Heart left ventricle (tissue), 16 donors: ENCODE measurements around the gene ITGB6. TPM values are rescaled to one million over a fixed set of nuclear protein-coding genes. Genes with fewer than 3 reads are reported as not detected.

Source experiments
- ATAC-seq, 4 donors: fragments of 200-7000 bp; cut with Tn5 transposase; one replicate each; pipeline ENCODE4 v1.9.1; 2020 to 2022; ENCODE audit warnings: moderate library complexity in 4 of 4, mild to moderate bottlenecking in 3 of 4, moderate number of reproducible peaks in 1 of 4
- DNase-seq, 5 donors: peaks; one replicate each; pipeline ENCODE4 v3.0.0-alpha.2; 2020
- H3K27ac ChIP-seq, 12 donors: fragments of 200-600 bp; sonication (generic) in 4 of 12; one replicate each; pipeline versions ENCODE4 v1.5.0 to v1.8.0; 2016 to 2022; ENCODE audit warnings: mild to moderate bottlenecking in 2 of 12
- H3K27me3 ChIP-seq, 9 donors: fragments of 200-600 bp; sonication (generic) in 2 of 9; one replicate each; pipeline versions ENCODE4 v1.5.1 to v1.8.0; 2016 to 2022; ENCODE audit warnings: mild to moderate bottlenecking in 3 of 9
- H3K36me3 ChIP-seq, 9 donors: fragments of 200-600 bp; sonication (generic) in 2 of 9; one replicate each; pipeline versions ENCODE4 v1.5.0 to v1.8.0; 2018 to 2022; ENCODE audit warnings: mild to moderate bottlenecking in 2 of 9
- H3K4me1 ChIP-seq, 12 donors: fragments of 200-600 bp; sonication (generic) in 4 of 12; one replicate each; pipeline versions ENCODE4 v1.5.0 to v1.8.0; 2016 to 2022; ENCODE audit warnings: mild to moderate bottlenecking in 3 of 12
- H3K4me3 ChIP-seq, 12 donors: fragments of 200-600 bp; sonication (generic) in 4 of 12; one replicate each; pipeline versions ENCODE4 v1.5.0 to v1.8.0; 2017 to 2022; ENCODE audit warnings: mild to moderate bottlenecking in 9 of 12, moderate library complexity in 4 of 12
- H3K9me3 ChIP-seq, 12 donors: fragments of 200-600 bp; sonication (generic) in 4 of 12; one replicate each; pipeline versions ENCODE4 v1.5.0 to v1.8.0; 2016 to 2022; ENCODE audit warnings: mild to moderate bottlenecking in 1 of 12
- CTCF ChIP-seq, 12 donors: fragments of 200-600 bp; sonication (generic) in 4 of 12; IDR thresholded peaks; one replicate each; pipeline versions ENCODE4 v1.5.0 to v1.8.0; 2018 to 2022; ENCODE audit warnings: antibody characterized with exemption in 12 of 12, mild to moderate bottlenecking in 5 of 12
- POLR2A ChIP-seq, 2 donors: fragments of 450-650 bp; IDR thresholded peaks; one replicate each; pipeline ENCODE4 v1.6.1; 2017; ENCODE audit warnings: antibody characterized with exemption in 2 of 2, mild to moderate bottlenecking in 2 of 2, moderate library complexity in 2 of 2
- WGBS, 4 donors: extraction: QIAGEN DNeasy Blood & Tissue Kit in 2 of 4; methylation state at CpG; one replicate each; pipeline versions ENCODE4 v1.1.5 to v1.1.7; 2013 to 2018; 5-methylcytosine and 5-hydroxymethylcytosine counted together
- intact Hi-C, 10 donors: fragments of 100-400 bp; cut with DNase I; formaldehyde crosslinking; loops; one replicate each; pipeline versions ENCODE4 v1.11.1 to v1.14.2; 2022
- polyA plus RNA-seq, 2 donors: library from polyadenylated mRNA; stranded (reverse); fragments of 200-250 nt; gene quantifications; one replicate each; pipeline ENCODE4 v1.2.3, GENCODE V29; 2013
- total RNA-seq, 9 donors: library from RNA; depleted of rRNA in 2 of 9; stranded (reverse); fragments of >200 nt in 2 of 9; fragmentation: NEBNext Ultra II Directional in 3 of 9; extraction: Animal tissue kit (Norgen Biotek cat#: 25700) in 3 of 9; gene quantifications; one replicate each; pipeline versions ENCODE4 v1.1.0 to v1.2.4, GENCODE V29; 2016 to 2023
- donor health status: ischemic (EF 13 %, LVEDD 7.1; RV severe dilation, severe dysfunction).
- donor health status: healthy with polysubstance abuse.
- donor health status: DM: no; HTN: yes; CAD: no.
- donor health status: DM: no; HTN: no; CAD: no.
- donor health status: ischemic (EF 25% LVEDD 6.9; RV normal size, moderate dysfunction).
- donor health status: ischemic (EF 25% LVEDD 5.7; RV mildly dilated, moderate dysfunction).
- donor health status: healthy.
- donor health status: DM: yes; HTN: yes; CAD: no.
- donor health status: ischemic (EF 35%, LVEDD 5.7; RV mildly dilated, moderate dysfunction).
- donor health status: nonischemic (EF 11% LVEDD 7.7; RV severe dilation, severe dysfunction).
- donor health status: DM: yes; HTN: yes; CAD: no.
- donor health status: PGD.
- donor health status: ischemic (EF 29% LVEDD 5.4; RV normal size, mild dysfunction).
- donor health status: nonischemic (EF 23%, LVEDD 6.1; RV moderate dilation, normal function).

Gene ITGB6
- total and polyA plus RNA-seq, 11 donors: 0.27 to 4.2 (median 0.75) TPM

- no peaks in the 10 kb centered on the region for H3K27me3 ChIP-seq
- H3K27ac ChIP-seq: no peak overlapping the region
- ATAC-seq (no peak), DNase-seq (no peak)
- WGBS, 4 donors: 64 to 87% (median 84%) methylated on average over 5 of the region's 5 CpGs
- TF ChIP-seq CTCF (IDR thresholded peaks at IDR 0.05) (no peak), POLR2A (IDR thresholded peaks at IDR 0.05) (no peak)
- intact Hi-C loops: no loop called here
- H3K36me3 ChIP-seq: no peaks in the 10 kb centered on the region
- no peaks in the 10 kb centered on the region for H3K9me3 ChIP-seq
- H3K4me3 ChIP-seq: no peak overlapping the region
- H3K4me1 ChIP-seq: peaks cover 0 to 28% (median 18%) of the 10 kb centered on the region in 12 donors
Measured at GRCh38 chr2:160239436-160239835, 39.4 kb upstream of the ITGB6 start.

GRCh38 chr2:160238392-160238791 lies 38.3 kb upstream of the ITGB6 start:
- H3K27ac ChIP-seq: no peak overlapping the region
- H3K36me3 ChIP-seq: no peaks in the 10 kb centered on the region
- H3K4me3 ChIP-seq: no peak overlapping the region
- TF ChIP-seq POLR2A (IDR thresholded peaks at IDR 0.05) (no peak), CTCF (IDR thresholded peaks at IDR 0.05) (no peak)
- H3K4me1 ChIP-seq: peaks cover 0 to 26% (median 16%) of the 10 kb centered on the region in 12 donors
- intact Hi-C loops: no loop called here
- DNase-seq: no peak
- H3K27me3 ChIP-seq: no peaks in the 10 kb centered on the region
- ATAC-seq: no peak
- 65 to 83% (median 73%) methylated on average over 4 of the region's 4 CpGs for WGBS, 4 donors
- H3K9me3 ChIP-seq: no peaks in the 10 kb centered on the region

- ATAC-seq: no peak
- Histone ChIP-seq H3K9me3 (no peaks in the 10 kb centered on the region), H3K36me3 (no peaks in the 10 kb centered on the region), H3K27me3 (no peaks in the 10 kb centered on the region), H3K27ac (no peak overlapping the region), H3K4me3 (no peak overlapping the region), H3K4me1 (peaks cover 0 to 15% (median 0%) of the 10 kb centered on the region in 12 donors)
- 87 to 94% (median 92%) methylated on average over 3 of the region's 3 CpGs for WGBS, 4 donors
- no peak for TF ChIP-seq CTCF (IDR thresholded peaks at IDR 0.05)
- no peak for TF ChIP-seq POLR2A (IDR thresholded peaks at IDR 0.05)
- intact Hi-C loops: no loop called here
- no peak for DNase-seq
Measured at GRCh38 chr2:160232905-160233475, 32.9 kb upstream of the ITGB6 start.

GRCh38 chr2:160229591-160229990 lies 29.5 kb upstream of the ITGB6 start:
- ATAC-seq: no peak
- Histone ChIP-seq H3K4me3 (no peak overlapping the region), H3K4me1 (peaks cover 0 to 24% (median 1%) of the 10 kb centered on the region in 12 donors), H3K36me3 (no peaks in the 10 kb centered on the region), H3K27ac (peak overlapping the region in 1 of 12 donors; percentile 18), H3K27me3 (no peaks in the 10 kb centered on the region), H3K9me3 (no peaks in the 10 kb centered on the region)
- intact Hi-C loops: no loop called here
- 90 to 94% (median 92%) methylated on average over 1 of the region's 1 CpG for WGBS, 4 donors
- no peak for DNase-seq
- TF ChIP-seq CTCF (IDR thresholded peaks at IDR 0.05) (no peak), POLR2A (IDR thresholded peaks at IDR 0.05) (no peak)
